ENCODE data around the gene BICDL1. TPM values are rescaled to one million over a fixed set of nuclear protein-coding genes. Genes with fewer than 3 reads are reported as not detected.

The BICDL1 gene
- total and polyA plus RNA-seq, 7 donors = 0.16 to 13.1 (median 1.4) TPM

DNA sequence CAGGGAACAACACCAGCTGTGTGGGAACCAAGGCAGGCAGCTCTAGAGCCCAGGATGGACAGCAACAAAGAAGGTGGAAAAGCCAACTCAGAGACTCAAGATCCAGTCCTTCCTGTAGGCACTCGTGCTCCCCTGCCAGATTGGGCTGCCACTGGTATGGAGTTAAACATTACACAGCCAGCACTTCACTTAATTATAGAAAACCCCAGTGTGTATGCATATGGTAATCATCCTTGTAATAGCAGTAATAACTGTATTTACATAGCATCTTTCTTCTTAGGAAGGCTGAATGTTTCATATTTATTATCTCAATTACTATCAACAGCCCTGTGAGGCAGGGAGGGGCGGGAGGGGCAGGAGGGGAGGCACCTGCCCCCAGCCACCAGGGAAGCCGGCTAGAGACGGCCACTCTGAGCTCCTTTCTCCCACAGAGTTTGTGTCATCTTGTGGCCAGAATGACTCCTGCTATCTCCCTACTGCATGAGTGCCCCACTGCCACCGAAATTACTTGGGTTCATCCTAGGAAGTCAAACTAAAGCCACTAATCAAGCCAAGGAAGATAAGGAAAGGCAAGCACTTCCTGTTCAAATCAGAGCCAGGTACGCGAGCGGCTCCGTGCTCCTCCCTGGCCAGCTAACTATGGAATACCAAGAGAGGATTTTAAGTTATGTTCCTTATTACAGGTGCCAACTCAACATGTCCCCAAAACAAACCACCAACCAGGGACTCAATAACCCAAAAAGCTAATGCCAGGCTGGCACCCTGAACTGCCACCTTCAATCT lies 143.2 kb downstream of the BICDL1 start:
- H3K27me3 ChIP-seq = no peaks in the 10 kb centered on the region
- DNase-seq = no peak
- H3K36me3 ChIP-seq = peaks cover 70 to 100% (median 92%) of the 10 kb centered on the region in 4 donors
- H3K9me3 ChIP-seq = no peaks in the 10 kb centered on the region
- no peak overlapping the region for H3K4me3 ChIP-seq
- H3K27ac ChIP-seq = no peak overlapping the region
- 79 to 85% methylated on average over 9 of the region's 9 CpGs for WGBS, 2 donors
- no peaks in the 10 kb centered on the region for H3K4me1 ChIP-seq
- intact Hi-C loops (cut with DNase I) = no loop called here
- TF ChIP-seq POLR2A (IDR thresholded peaks at IDR 0.05) (no peak), POLR2AphosphoS5 (IDR thresholded peaks at IDR 0.05) (no peak), EP300 (IDR thresholded peaks at IDR 0.05) (no peak)
- TF ChIP-seq, protein P1, sequence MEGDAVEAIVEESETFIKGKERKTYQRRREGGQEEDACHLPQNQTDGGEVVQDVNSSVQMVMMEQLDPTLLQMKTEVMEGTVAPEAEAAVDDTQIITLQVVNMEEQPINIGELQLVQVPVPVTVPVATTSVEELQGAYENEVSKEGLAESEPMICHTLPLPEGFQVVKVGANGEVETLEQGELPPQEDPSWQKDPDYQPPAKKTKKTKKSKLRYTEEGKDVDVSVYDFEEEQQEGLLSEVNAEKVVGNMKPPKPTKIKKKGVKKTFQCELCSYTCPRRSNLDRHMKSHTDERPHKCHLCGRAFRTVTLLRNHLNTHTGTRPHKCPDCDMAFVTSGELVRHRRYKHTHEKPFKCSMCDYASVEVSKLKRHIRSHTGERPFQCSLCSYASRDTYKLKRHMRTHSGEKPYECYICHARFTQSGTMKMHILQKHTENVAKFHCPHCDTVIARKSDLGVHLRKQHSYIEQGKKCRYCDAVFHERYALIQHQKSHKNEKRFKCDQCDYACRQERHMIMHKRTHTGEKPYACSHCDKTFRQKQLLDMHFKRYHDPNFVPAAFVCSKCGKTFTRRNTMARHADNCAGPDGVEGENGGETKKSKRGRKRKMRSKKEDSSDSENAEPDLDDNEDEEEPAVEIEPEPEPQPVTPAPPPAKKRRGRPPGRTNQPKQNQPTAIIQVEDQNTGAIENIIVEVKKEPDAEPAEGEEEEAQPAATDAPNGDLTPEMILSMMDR (IDR thresholded peaks at IDR 0.05) = no peak

DNA sequence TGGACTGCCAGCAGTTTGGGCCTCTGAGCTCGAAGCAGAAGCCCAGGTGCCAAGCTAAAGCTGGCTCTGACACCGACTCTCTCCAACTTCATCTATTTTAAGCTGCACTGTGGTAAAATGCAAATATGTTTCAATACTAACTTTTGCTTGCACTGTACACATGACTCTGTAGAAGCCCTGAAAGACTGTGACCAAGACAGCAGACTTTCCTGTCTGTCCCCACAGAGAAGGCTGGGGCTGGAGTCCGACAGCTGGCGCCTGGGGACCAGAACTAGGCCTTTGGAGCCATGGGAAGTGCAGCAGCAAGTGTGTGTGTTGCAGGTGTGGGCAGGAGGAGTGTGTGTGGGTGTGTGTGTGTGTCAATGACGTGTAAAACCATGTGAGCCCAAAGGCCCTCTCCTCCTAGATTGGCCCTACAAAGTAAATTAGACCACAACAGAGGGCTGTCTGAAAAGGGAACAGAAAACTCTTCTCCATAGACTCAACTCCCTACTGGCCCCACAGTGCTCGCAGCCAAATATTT lies 143.9 kb downstream of the BICDL1 start:
- no peaks in the 10 kb centered on the region for H3K9me3 ChIP-seq
- H3K4me3 ChIP-seq = no peak overlapping the region
- no peak for TF ChIP-seq POLR2A (IDR thresholded peaks at IDR 0.05)
- TF ChIP-seq EP300 (IDR thresholded peaks at IDR 0.05) = no peak
- TF ChIP-seq, protein P1 (IDR thresholded peaks at IDR 0.05) = no peak
- TF ChIP-seq POLR2AphosphoS5 (IDR thresholded peaks at IDR 0.05) = no peak
- 65 to 93% methylated on average over 6 of the region's 6 CpGs for WGBS, 2 donors
- no peaks in the 10 kb centered on the region for H3K4me1 ChIP-seq
- no peaks in the 10 kb centered on the region for H3K27me3 ChIP-seq
- no peak for DNase-seq
- no peak overlapping the region for H3K27ac ChIP-seq
- intact Hi-C loops (cut with DNase I) = no loop called here
- H3K36me3 ChIP-seq = peaks cover 70 to 100% (median 92%) of the 10 kb centered on the region in 4 donors

DNA sequence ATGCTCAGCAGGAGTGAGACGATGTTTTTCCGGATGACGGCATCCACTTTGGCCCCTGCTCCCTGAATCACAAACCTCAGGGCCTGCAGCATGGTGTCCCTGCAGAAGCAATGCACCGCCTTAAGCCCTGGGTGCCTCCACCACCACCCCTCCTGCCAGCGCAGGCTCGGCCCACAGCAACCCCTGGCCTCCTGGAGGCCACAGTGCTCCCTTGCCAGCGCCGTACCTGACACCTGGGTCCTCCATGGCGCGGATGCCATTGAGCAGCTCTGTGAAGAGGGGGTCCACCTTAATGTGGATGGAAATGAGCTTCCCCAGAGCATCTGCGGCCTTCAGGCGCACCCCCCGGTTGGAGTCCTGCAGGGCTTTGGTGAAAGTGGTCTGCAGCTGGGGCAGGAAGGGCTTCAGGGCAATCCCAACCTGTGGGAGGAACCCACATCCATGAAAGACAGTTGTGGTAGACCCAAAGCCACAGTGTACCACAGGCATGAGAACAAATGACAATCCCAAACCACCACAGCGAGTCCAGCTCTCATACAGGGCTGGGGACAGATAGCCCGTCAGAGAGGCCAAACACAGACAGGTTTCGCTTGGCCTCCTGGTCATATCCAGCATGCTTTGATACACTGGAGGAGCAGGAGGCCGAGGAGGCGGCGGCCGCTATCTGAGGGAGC lies 145.4 kb downstream of the BICDL1 start:
- TF ChIP-seq EP300 (IDR thresholded peaks at IDR 0.05) = no peak
- Histone ChIP-seq H3K27me3 (no peaks in the 10 kb centered on the region), H3K4me3 (no peak overlapping the region), H3K4me1 (no peaks in the 10 kb centered on the region), H3K36me3 (peaks cover 76 to 100% (median 96%) of the 10 kb centered on the region in 4 donors), H3K27ac (no peak overlapping the region), H3K9me3 (no peaks in the 10 kb centered on the region)
- WGBS, 2 donors = 98% methylated on average over 20 of the region's 20 CpGs
- intact Hi-C loops (cut with DNase I) = no loop called here
- DNase-seq = no peak

DNA sequence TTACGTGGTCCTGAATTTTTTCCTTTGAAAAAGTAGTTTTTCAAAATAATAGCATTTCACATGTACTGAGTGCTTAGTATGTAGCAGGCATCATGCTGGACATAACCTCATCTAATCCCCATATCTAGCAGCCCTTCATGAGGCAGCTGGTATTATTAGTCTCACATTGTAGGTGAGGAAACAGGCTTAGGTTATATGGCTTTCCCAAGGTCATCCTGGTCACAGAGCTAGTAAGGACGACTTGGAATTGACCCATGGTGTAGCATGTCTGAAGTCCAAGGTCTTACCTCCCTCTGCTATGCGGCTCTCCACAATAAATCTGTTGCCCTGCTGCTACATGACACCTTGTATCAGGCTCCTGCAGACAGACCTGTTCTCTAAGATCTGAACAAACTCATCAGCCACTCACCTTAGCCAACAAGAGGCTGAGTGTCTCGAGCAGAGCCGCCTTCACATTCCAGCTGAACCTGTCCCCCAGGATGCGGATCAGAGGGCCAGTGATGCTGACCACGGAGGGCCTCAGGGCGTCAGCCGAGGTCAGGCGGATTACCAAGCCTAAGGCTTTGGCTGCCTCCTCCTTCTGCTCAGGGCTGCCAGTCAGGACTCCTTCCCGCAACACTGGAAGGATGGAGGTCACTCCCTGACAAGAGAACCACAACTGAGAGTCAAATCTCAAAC lies 147.2 kb downstream of the BICDL1 start:
- no peaks in the 10 kb centered on the region for H3K27me3 ChIP-seq
- intact Hi-C loops (cut with DNase I) = no loop called here
- H3K4me1 ChIP-seq = peaks cover 0 to 6% (median 0%) of the 10 kb centered on the region in 4 donors
- H3K36me3 ChIP-seq = peaks cover 70 to 100% (median 96%) of the 10 kb centered on the region in 4 donors
- no peaks in the 10 kb centered on the region for H3K9me3 ChIP-seq
- no peak for DNase-seq
- no peak overlapping the region for H3K27ac ChIP-seq
- 87 to 92% methylated on average over 11 of the region's 11 CpGs for WGBS, 2 donors
- TF ChIP-seq POLR2AphosphoS5 (IDR thresholded peaks at IDR 0.05) (no peak), EP300 (IDR thresholded peaks at IDR 0.05) (no peak), POLR2A (IDR thresholded peaks at IDR 0.05) (no peak)
- TF ChIP-seq, protein P1 (IDR thresholded peaks at IDR 0.05) = no peak
- H3K4me3 ChIP-seq = no peak overlapping the region

DNA sequence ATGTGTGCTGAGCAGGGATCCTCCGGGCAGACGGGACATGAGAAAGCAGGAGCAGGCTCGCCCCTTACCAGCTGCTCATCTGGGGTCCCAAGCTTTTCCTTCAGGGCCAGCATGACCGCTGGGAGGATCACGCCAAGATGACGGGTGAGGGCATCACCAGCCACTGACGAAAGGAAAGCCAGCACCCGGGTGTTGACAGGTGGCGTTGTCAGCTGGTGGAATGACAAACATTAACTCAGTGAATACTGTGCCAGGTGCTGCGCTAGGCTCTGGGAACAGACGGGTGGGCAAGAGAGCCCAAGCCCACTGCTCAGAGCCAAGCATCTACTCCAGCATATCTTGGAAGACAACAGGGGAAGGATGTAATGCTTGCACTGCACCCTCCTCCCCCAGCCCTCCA lies 148.8 kb downstream of the BICDL1 start:
- no peak for DNase-seq
- intact Hi-C loops (cut with DNase I) = no loop called here
- peaks cover 73 to 100% (median 95%) of the 10 kb centered on the region in 4 donors for H3K36me3 ChIP-seq
- H3K4me1 ChIP-seq = peaks cover 0 to 6% (median 0%) of the 10 kb centered on the region in 4 donors
- no peaks in the 10 kb centered on the region for H3K9me3 ChIP-seq
- 89 to 95% methylated on average over 11 of the region's 11 CpGs for WGBS, 2 donors
- no peak overlapping the region for H3K4me3 ChIP-seq
- no peak for TF ChIP-seq POLR2A (IDR thresholded peaks at IDR 0.05)
- H3K27me3 ChIP-seq = no peaks in the 10 kb centered on the region
- no peak overlapping the region for H3K27ac ChIP-seq
